IMR-90 (cell line): ENCODE results near the gene NDOR1. TPM values are rescaled to one million over a fixed set of nuclear protein-coding genes. Genes with fewer than 3 reads are reported as not detected.

Experiments used
- ATAC-seq: fragments of 200-7000 bp; cut with Tn5 transposase; 2 replicates; pipeline ENCODE4 v1.9.1; 2020; ENCODE audit warnings: low read depth, mild to moderate bottlenecking, moderate library complexity
- BruUV-seq: library from RNA; stranded (reverse); fragments of 400-500 nt; replicated peaks from 2 replicates; lab custom pipeline; 2021; lab: Mats Ljungman, UMichigan
- CTCF ChIA-PET: fragments of 300-600 bp; formaldehyde crosslinking; extraction: SDS; loops from one replicate; lab custom pipeline; 2021; ENCODE audit warnings: antibody characterized with exemption; lab: Yijun Ruan, JAX
- POLR2A ChIA-PET: fragments of 300-600 bp; sonication (Branson Sonifier 250); formaldehyde crosslinking; loops from one replicate; lab custom pipeline; 2022; ENCODE audit warnings: antibody characterized with exemption; ENCODE audit not compliant: unreplicated experiment; lab: Charles Lee
- DNase-seq: peaks from one replicate; pipeline ENCODE4 v3.0.0; 2013
- H2AFZ ChIP-seq: replicated peaks from 2 replicates; pipeline ENCODE3; 2013; ENCODE audit warnings: low read length, mild to moderate bottlenecking; ENCODE audit not compliant: poor library complexity
- H2AK5ac ChIP-seq: 2 replicates; pipeline ENCODE4 v1.6.1; 2013; ENCODE audit warnings: low read depth, low read length, inconsistent platforms
- H2AK9ac ChIP-seq: replicated peaks from 2 replicates; pipeline ENCODE3; 2013; ENCODE audit warnings: mild to moderate bottlenecking, low read depth, low read length, moderate library complexity; ENCODE audit not compliant: poor library complexity
- H2BK120ac ChIP-seq: 2 replicates; pipeline ENCODE4 v1.6.1; 2013; ENCODE audit warnings: low read depth, low read length, inconsistent platforms
- H2BK15ac ChIP-seq: 3 replicates; pipeline ENCODE4 v1.6.1; 2013; ENCODE audit warnings: low read depth, low read length, inconsistent platforms
- H2BK20ac ChIP-seq: 2 replicates; pipeline ENCODE4 v1.6.1; 2013; ENCODE audit warnings: low read depth, mild to moderate bottlenecking, inconsistent platforms, low read length, moderate library complexity
- H2BK5ac ChIP-seq: 2 replicates; pipeline ENCODE4 v1.6.1; 2013; ENCODE audit warnings: mild to moderate bottlenecking, low read depth, low read length, inconsistent platforms; ENCODE audit not compliant: poor library complexity, severe bottlenecking
- H3K14ac ChIP-seq: replicated peaks from 2 replicates; pipeline ENCODE4 v1.6.1; 2013; ENCODE audit warnings: low read depth, low read length, inconsistent platforms
- H3K18ac ChIP-seq: 2 replicates; pipeline ENCODE4 v1.6.1; 2013; ENCODE audit warnings: low read depth, low read length, control low read depth
- H3K23ac ChIP-seq: 2 replicates; pipeline ENCODE4 v1.6.1; 2013; ENCODE audit warnings: low read depth, low read length, inconsistent platforms
- H3K27ac ChIP-seq: 2 replicates; pipeline ENCODE4 v1.5.1; 2013; ENCODE audit warnings: mild to moderate bottlenecking, control low read depth, low read length; ENCODE audit not compliant: insufficient read depth
- H3K27me3 ChIP-seq: 2 replicates; pipeline ENCODE4 v1.6.1; 2013; ENCODE audit warnings: low read length; ENCODE audit not compliant: control insufficient read depth, insufficient read depth
- H3K36me3 ChIP-seq: 2 replicates; pipeline ENCODE4 v1.6.1; 2013; ENCODE audit warnings: low read length, mixed read lengths; ENCODE audit not compliant: control insufficient read depth, insufficient read depth
- H3K4ac ChIP-seq: 2 replicates; pipeline ENCODE4 v1.6.1; 2013; ENCODE audit warnings: low read depth, low read length, inconsistent platforms
- H3K4me1 ChIP-seq: 2 replicates; pipeline ENCODE4 v1.6.1; 2013; ENCODE audit warnings: low read length, mixed read lengths; ENCODE audit not compliant: control insufficient read depth, insufficient read depth
- H3K4me2 ChIP-seq: 2 replicates; pipeline ENCODE4 v1.6.1; 2013; ENCODE audit warnings: low read depth, mild to moderate bottlenecking, control low read depth, low read length, moderate library complexity
- H3K4me3 ChIP-seq: 2 replicates; pipeline ENCODE4 v1.5.1; 2013; ENCODE audit warnings: low read depth, mild to moderate bottlenecking, control low read depth, low read length, moderate library complexity; ENCODE audit not compliant: insufficient read depth
- H3K56ac ChIP-seq: 2 replicates; pipeline ENCODE4 v1.6.1; 2013; ENCODE audit warnings: low read length, inconsistent platforms; ENCODE audit not compliant: insufficient read depth; ENCODE audit errors: extremely low read depth
- H3K79me1 ChIP-seq, 2 experiments: 2 replicates each; pipeline ENCODE4 v1.6.1; 2013; ENCODE audit warnings: low read length in 2 of 2, inconsistent platforms in 1 of 2, low read depth in 1 of 2
- H3K9ac ChIP-seq: 2 replicates; pipeline ENCODE4 v1.6.1; 2013; ENCODE audit warnings: low read depth, low read length, control low read depth
- H3K9me1 ChIP-seq: 2 replicates; pipeline ENCODE4 v1.6.1; 2013; ENCODE audit warnings: low read length, inconsistent platforms; ENCODE audit not compliant: insufficient read depth
- H3K9me3 ChIP-seq: 2 replicates; pipeline ENCODE4 v1.6.1; 2013; ENCODE audit warnings: low read length; ENCODE audit not compliant: control insufficient read depth, insufficient read depth
- H4K20me1 ChIP-seq: 2 replicates; pipeline ENCODE4 v1.6.1; 2013; ENCODE audit warnings: low read length, inconsistent platforms; ENCODE audit not compliant: insufficient read depth
- H4K5ac ChIP-seq: 2 replicates; pipeline ENCODE4 v1.6.1; 2013; ENCODE audit warnings: mild to moderate bottlenecking, low read depth, low read length, control low read depth
- H4K8ac ChIP-seq, 2 experiments: 2 replicates each; pipeline ENCODE4 v1.6.1; 2013; ENCODE audit warnings: low read depth in 2 of 2, low read length in 2 of 2, control low read depth in 1 of 2, inconsistent platforms in 1 of 2
- H4K91ac ChIP-seq: 2 replicates; pipeline ENCODE4 v1.6.1; 2013; ENCODE audit warnings: low read depth, low read length, inconsistent platforms; ENCODE audit not compliant: insufficient read depth
- BHLHE40 ChIP-seq: fragments of 150-350 bp; IDR thresholded peaks from 2 replicates; pipeline ENCODE4 v1.6.1; 2016; ENCODE audit warnings: mild to moderate bottlenecking, low read depth, low read length
- CEBPB ChIP-seq: IDR thresholded peaks from 2 replicates; pipeline ENCODE4 v1.6.1; 2012; ENCODE audit warnings: low read depth, low read length, improper control_type of control experiment
- MAFK ChIP-seq: IDR thresholded peaks from 2 replicates; pipeline ENCODE4 v1.6.1; 2012; ENCODE audit warnings: low read depth, low read length, improper control_type of control experiment
- MAZ ChIP-seq: IDR thresholded peaks from 2 replicates; pipeline ENCODE4 v1.6.1; 2012; ENCODE audit warnings: low read depth, mild to moderate bottlenecking, low read length, improper control_type of control experiment, moderate library complexity, borderline replicate concordance
- MXI1 ChIP-seq: IDR thresholded peaks from 2 replicates; pipeline ENCODE4 v1.6.1; 2012; ENCODE audit warnings: low read depth, mild to moderate bottlenecking, low read length, moderate library complexity, borderline replicate concordance
- NFE2L2 ChIP-seq: fragments of 150-350 bp; IDR thresholded peaks from 2 replicates; pipeline ENCODE4 v1.6.1; 2016; ENCODE audit warnings: low read depth, mild to moderate bottlenecking, low read length
- RCOR1 ChIP-seq: IDR thresholded peaks from 2 replicates; pipeline ENCODE4 v1.6.1; 2012; ENCODE audit warnings: mild to moderate bottlenecking, low read length, improper control_type of control experiment; ENCODE audit not compliant: insufficient replicate concordance
- SMC3 ChIP-seq: fragments of 150-350 bp; IDR thresholded peaks from 2 replicates; pipeline ENCODE4 v1.6.1; 2016; ENCODE audit warnings: low read depth, mild to moderate bottlenecking, antibody characterized with exemption, low read length, moderate library complexity
- WGBS, 2 experiments: methylation state at CpG; one replicate each; pipeline versions ENCODE4 v1.1.5 to v1.1.7; 2013; ENCODE audit warnings: missing lambda C conversion rate in 2 of 2; ENCODE audit not compliant: insufficient read length in 1 of 2; ENCODE audit errors: extremely low coverage in 2 of 2; 5-methylcytosine and 5-hydroxymethylcytosine counted together
- dilution Hi-C: fragments of 300-500 bp; cut with HindIII; formaldehyde crosslinking; loops from one replicate; pipeline ENCODE4 v1.14.3; 2018; ENCODE audit warnings: low sequenced_read_pairs; ENCODE audit not compliant: unreplicated experiment
- in situ Hi-C: fragments of 300-500 bp; cut with MboI; formaldehyde crosslinking; loops from 3 replicates; pipeline ENCODE4 v1.14.3; 2019; ENCODE audit warnings: low sequenced_read_pairs, inconsistent platforms, mixed read lengths
- intact Hi-C: fragments of 100-400 bp; cut with micrococcal nuclease; formaldehyde crosslinking; loops from 2 replicates; pipeline ENCODE4 v1.10.0; 2022
- polyA plus RNA-seq, 3 experiments: library from polyadenylated mRNA; depleted of rRNA; stranded (reverse); fragments of >200 nt; gene quantifications; 2 replicates each; pipeline ENCODE4 v1.2.3, GENCODE V29; 2012; ENCODE audit warnings: low replicate concordance in 1 of 3
- total RNA-seq: library from RNA; depleted of rRNA; stranded (reverse); fragments of >200 nt; gene quantifications from 2 replicates; pipeline ENCODE4 v1.2.3, GENCODE V29; 2012
- TF ChIP-seq, protein P1 (sequence below): fragments of 150-350 bp; IDR thresholded peaks from 2 replicates; pipeline ENCODE4 v1.6.1; 2017; ENCODE audit warnings: mild to moderate bottlenecking, antibody characterized with exemption, low read length, low read depth
- TF ChIP-seq, protein P2 (sequence below): conservative IDR thresholded peaks from 2 replicates; pipeline ENCODE4 v1.5.1; 2012; ENCODE audit warnings: mild to moderate bottlenecking, low read depth, low read length, improper control_type of control experiment

Gene NDOR1
- total and polyA plus RNA-seq, 2 of the 4 experiments (the other 2 are of a cell fraction): 0.90 to 10.6 TPM

DNA sequence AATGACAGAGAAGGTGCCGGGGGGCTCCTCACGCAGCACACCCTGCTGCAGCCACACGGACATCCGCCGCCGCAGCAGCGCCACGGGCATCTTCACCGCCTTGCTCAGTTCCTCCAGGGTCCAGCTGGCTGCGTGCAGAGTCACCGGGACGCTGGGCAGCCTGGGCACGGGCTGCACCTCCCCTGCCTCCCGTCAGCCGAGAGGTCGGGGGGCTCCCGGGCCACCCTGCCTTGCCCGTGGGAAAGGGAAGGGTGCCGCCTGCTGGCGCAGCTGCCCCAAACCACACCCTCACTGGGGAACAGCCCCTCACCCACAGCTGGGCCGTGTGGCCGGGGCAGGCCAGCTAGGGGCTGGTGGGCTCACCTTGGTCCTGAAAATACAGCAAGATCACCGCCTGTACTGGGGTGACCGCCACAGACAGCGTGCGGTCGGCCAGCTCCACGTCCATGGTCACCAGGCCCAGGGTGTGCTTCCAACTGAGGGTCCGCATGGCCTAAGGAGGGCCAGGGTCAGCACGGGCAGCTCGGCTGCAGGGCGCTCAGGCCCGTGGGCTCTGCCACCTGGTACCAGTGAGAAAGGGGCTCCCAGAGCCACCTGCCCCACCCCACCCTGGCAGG is 30.0 kb upstream of the NDOR1 start:
- 49% methylated on average over 22 of the region's 33 CpGs; no CpG with 5 or more reads in 1 of the 2 experiments for WGBS, 2 experiments
- Histone ChIP-seq H2AFZ (peak overlapping the region; percentile 14), H3K9ac (no peak overlapping the region), H2AK9ac (peak overlapping the region; percentile 72), H2AK5ac (no peak overlapping the region), H3K4me1 (no peaks in the 10 kb centered on the region; the same call in 1 of the 2 replicates), H3K4ac (no peak overlapping the region), H2BK20ac (no peak overlapping the region), H3K18ac (no peak overlapping the region), H2BK5ac (no peak overlapping the region), H3K9me1 (0 out of 2 replicates have a peak, but pooled peaks cover 2% of the 10 kb centered on the region), H3K4me3 (no peak overlapping the region), H3K4me2 (no peak overlapping the region), H3K27ac (no peak overlapping the region), H3K9me3 (no peaks in the 10 kb centered on the region), H3K36me3 (peaks cover 26% of the 10 kb centered on the region), H4K20me1 (no peaks in the 10 kb centered on the region; the same call in 1 of the 2 replicates), H2BK15ac (no peak overlapping the region), H4K91ac (no peak overlapping the region), H4K8ac (no peak overlapping the region), H3K79me1 (no peaks in the 10 kb centered on the region), H3K27me3 (peaks cover 18% of the 10 kb centered on the region; the same call in 1 of the 2 replicates), H3K14ac (no peak overlapping the region), H3K23ac (no peak overlapping the region), H4K5ac (no peak overlapping the region), H3K56ac (no peak overlapping the region), H2BK120ac (no peak overlapping the region)
- dilution Hi-C loops (no loop called here), intact Hi-C loops (no loop called here), in situ Hi-C loops (no loop called here)
- CTCF ChIA-PET: no interaction called here
- ATAC-seq (peak; percentile 38; the same call in 1 of the 2 replicates), DNase-seq (no peak)
- POLR2A ChIA-PET: no interaction called here
- BruUV-seq: no TSS peak
- TF ChIP-seq, protein P1, sequence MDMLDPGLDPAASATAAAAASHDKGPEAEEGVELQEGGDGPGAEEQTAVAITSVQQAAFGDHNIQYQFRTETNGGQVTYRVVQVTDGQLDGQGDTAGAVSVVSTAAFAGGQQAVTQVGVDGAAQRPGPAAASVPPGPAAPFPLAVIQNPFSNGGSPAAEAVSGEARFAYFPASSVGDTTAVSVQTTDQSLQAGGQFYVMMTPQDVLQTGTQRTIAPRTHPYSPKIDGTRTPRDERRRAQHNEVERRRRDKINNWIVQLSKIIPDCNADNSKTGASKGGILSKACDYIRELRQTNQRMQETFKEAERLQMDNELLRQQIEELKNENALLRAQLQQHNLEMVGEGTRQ: no peak
- TF ChIP-seq CEBPB (no peak), SMC3 (no peak), MAFK (no peak), NFE2L2 (no peak), MXI1 (no peak), RCOR1 (no peak), MAZ (no peak), BHLHE40 (no peak)
- TF ChIP-seq, protein P2, sequence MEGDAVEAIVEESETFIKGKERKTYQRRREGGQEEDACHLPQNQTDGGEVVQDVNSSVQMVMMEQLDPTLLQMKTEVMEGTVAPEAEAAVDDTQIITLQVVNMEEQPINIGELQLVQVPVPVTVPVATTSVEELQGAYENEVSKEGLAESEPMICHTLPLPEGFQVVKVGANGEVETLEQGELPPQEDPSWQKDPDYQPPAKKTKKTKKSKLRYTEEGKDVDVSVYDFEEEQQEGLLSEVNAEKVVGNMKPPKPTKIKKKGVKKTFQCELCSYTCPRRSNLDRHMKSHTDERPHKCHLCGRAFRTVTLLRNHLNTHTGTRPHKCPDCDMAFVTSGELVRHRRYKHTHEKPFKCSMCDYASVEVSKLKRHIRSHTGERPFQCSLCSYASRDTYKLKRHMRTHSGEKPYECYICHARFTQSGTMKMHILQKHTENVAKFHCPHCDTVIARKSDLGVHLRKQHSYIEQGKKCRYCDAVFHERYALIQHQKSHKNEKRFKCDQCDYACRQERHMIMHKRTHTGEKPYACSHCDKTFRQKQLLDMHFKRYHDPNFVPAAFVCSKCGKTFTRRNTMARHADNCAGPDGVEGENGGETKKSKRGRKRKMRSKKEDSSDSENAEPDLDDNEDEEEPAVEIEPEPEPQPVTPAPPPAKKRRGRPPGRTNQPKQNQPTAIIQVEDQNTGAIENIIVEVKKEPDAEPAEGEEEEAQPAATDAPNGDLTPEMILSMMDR: no peak; the same call in 1 of the 2 replicates
